Measurements from ENCODE around the gene YWHAE.

GRCh38 chr17:1362964-1363363 is 37.1 kb downstream of the YWHAE start:
- TF ChIP-seq POLR2AphosphoS5 (IDR thresholded peaks at IDR 0.05; ENCODE audit: low read depth, low read length) (no peak), SPI1 (IDR thresholded peaks at IDR 0.05; ENCODE audit: low read depth, low read length) (peak; percentile 96), POLR2A (IDR thresholded peaks at IDR 0.05; ENCODE audit: low read depth, low read length) (peak; percentile 33; the same call in 1 of the 2 replicates), TAF1 (IDR thresholded peaks at IDR 0.05; ENCODE audit: low read depth, low read length) (no peak), POU2F2 (IDR thresholded peaks at IDR 0.05; ENCODE audit: low read depth, low read length) (0 out of 2 replicates have a peak, but pooled peaks have one; percentile 21), PAX5 (IDR thresholded peaks at IDR 0.05; ENCODE audit: insufficient read depth, low read length, severe bottlenecking) (no peak)

Measured in GM12891 (cell line).